Cardiac fibroblast (primary cell): ENCODE results near the gene GAPT.

Source experiments
- DNase-seq, 2 donors: peaks; one replicate each; pipeline versions ENCODE4 v3.0.0 to v3.0.0-alpha.2; 2010; ENCODE audit warnings: low read depth in 2 of 2
- H3K4me3 ChIP-seq, 2 donors: replicated peaks in 1 of 2; 1 replicate in 1 of 2; 2 replicates in 1 of 2; pipeline ENCODE4 v1.5.1; 2011; ENCODE audit warnings: low read depth in 2 of 2, low read length in 2 of 2, mild to moderate bottlenecking in 2 of 2, moderate library complexity in 1 of 2
- TF ChIP-seq, protein P1 (sequence below): IDR thresholded peaks from one replicate; pipeline ENCODE4 v1.5.1; 2011; ENCODE audit warnings: low read depth, mild to moderate bottlenecking, low read length, inconsistent platforms

The GAPT gene

DNA sequence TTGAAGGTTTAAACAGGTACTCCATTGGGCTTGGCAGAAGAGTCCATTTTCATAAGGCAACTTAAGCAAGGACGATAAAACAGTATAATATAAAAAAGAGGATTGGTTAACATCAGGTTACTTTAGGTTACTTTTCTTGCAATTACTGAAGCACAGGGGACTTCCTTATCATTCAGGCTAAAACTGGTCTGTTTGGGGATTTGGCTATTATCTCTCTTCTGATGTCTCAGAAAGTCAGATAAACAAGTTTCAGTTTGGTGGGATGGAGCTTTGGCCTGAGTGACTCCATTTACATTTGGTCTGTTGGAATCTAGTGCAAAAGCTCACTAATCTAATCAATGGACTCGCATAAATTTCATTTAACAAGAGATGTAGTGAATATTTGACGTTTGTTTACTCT, 8.0 kb downstream of the GAPT start:
- H3K4me3 ChIP-seq: no peak overlapping the region

DNA sequence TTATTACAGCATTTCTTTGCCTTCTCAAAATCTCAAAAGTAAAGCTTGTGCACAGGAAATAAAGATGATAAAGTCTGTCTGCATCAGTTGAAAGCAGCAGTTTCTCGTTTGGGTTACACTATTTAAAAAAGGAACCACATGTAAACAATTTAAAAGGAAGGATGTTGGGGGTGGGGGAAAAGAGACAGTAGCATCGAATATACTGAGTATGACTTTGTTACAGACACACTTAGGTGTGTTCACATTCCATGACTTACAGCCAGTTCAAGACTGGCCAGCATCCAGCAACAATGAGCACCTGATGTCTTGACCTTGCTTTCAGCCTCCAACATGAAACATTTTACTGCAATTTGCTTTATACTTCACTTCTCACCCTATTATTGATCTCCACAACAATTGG, 8.7 kb downstream of the GAPT start:
- no peak overlapping the region for H3K4me3 ChIP-seq
- DNase-seq: no peak
- TF ChIP-seq, protein P1, sequence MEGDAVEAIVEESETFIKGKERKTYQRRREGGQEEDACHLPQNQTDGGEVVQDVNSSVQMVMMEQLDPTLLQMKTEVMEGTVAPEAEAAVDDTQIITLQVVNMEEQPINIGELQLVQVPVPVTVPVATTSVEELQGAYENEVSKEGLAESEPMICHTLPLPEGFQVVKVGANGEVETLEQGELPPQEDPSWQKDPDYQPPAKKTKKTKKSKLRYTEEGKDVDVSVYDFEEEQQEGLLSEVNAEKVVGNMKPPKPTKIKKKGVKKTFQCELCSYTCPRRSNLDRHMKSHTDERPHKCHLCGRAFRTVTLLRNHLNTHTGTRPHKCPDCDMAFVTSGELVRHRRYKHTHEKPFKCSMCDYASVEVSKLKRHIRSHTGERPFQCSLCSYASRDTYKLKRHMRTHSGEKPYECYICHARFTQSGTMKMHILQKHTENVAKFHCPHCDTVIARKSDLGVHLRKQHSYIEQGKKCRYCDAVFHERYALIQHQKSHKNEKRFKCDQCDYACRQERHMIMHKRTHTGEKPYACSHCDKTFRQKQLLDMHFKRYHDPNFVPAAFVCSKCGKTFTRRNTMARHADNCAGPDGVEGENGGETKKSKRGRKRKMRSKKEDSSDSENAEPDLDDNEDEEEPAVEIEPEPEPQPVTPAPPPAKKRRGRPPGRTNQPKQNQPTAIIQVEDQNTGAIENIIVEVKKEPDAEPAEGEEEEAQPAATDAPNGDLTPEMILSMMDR: no peak

More for the DNA sequence above, 8.0 kb downstream of the GAPT start:
- DNase-seq: no peak
- TF ChIP-seq, protein P1: no peak

DNA sequence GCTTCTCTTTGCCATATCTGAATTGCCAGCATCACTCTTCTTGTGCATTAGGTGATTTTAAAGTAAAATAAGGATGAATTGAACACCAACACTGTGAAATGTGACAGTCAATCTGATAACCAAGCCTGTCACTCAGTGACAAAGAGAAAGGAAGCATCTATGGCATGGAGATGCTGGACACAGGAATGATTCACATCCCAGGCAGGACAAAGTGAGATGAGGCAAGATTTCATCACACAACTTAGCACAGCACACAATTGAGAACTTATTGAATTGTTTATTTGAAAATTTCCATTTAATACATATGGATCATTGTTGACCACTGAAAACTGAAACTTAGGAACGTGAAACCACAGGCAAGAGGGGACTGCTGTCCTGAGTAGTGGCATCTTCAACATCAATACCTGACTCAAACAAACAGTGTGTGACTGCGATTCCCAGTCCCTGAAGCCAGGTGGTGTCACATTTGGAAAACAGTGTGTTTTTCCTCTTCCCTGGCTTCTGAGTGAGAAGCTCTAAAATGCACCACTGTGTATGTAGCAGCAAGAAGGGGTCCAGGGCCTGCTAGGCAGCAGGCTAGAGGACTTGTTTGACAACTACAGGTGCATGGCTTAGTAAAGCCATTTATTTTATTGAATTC, 10.7 kb downstream of the GAPT start:
- H3K4me3 ChIP-seq: no peak overlapping the region
- TF ChIP-seq, protein P1: no peak
- DNase-seq: no peak

DNA sequence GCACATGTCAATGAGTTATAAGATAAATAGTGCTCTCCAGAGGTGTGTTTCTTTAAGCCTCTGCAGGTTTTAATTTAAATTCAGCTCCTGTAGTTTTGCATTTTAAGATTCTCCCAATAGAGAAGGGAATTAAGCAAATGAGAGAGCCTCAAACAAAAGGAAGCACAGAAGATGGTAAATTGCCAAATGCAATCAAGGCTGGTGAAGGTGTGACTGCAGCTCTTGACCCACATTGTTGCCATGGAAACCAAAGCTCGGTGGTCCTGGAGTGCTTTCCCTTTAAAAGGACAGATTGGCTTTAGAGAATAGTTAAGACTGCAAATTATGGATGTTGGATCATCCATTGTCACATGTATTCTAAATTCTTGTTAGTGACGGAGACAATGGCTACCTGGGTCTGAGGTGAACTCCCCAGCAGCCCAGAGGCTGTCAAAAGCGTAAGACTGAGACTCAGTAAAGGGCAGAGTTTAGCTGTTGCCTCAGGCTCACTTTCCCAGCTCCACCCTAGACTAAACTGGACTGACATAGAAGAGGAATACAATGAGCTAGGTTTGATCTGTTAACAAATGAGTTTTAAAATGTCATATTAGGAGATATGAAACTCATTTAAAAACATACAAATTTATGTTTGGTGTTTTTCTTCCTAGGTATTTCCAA, 12.3 kb downstream of the GAPT start:
- H3K4me3 ChIP-seq: no peak overlapping the region
- TF ChIP-seq, protein P1: no peak
- DNase-seq: no peak

DNA sequence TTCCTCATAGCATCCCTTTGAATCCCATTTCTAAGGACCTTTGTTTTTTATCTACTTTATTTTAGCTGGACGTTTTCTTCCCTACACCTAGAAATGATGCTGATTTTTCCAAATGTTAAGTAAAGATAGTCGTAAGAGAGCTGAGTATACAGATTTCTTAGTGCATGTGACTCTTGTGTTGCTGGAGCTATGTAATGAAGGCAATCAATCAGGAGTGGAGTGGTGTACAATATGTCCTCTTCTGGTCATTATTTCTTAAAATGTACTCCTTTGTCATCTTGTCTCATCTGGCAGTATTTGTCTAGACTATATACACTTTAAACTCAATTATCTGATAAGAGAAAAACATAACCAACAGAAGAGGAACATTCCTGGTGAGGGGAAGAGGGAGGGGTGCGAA, 13.5 kb downstream of the GAPT start:
- H3K4me3 ChIP-seq: no peak overlapping the region
- DNase-seq: no peak
- TF ChIP-seq, protein P1: no peak

DNA sequence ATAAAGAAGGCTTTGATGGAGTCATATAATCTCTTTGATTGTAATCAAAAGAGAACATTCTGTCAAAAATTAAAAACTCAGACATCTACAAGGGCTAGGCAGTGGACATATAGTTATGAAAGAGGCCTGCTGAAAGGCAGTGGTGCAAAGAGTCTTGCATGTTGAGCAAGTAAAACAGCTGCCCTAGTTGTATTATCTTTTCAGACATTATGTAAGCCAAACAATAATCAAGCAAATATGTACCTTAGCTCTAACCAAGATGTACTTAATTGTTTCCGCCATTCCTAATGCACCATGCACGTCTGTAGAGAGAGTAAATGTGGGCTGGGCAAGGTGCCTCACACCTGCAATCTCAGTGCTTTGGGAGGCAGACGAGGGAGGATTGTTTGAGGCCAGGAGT, 14.3 kb downstream of the GAPT start:
- no peak for DNase-seq
- TF ChIP-seq, protein P1: no peak
- H3K4me3 ChIP-seq: no peak overlapping the region
